K562 (cell line): Measurements from ENCODE around the gene AP1M2. TPM values are rescaled to one million over a fixed set of nuclear protein-coding genes. Genes with fewer than 3 reads are reported as not detected.
A peak's percentile ranks its signal among the peaks of the same experiment; 100 is the strongest.

ENCODE experiments used
- BCL6 ChIP-seq: fragments of 250-450 bp; sonication (Bioruptor Pico); IDR thresholded peaks from 2 replicates; pipeline ENCODE4 v1.4.0; 2020
- CBX1 ChIP-seq: sonication (generic); IDR thresholded peaks from 2 replicates; pipeline ENCODE4 v1.6.1; 2016; ENCODE audit warnings: antibody characterized with exemption, low read depth, mild to moderate bottlenecking
- EP400 ChIP-seq: fragments of 450-650 bp; IDR thresholded peaks from 2 replicates; pipeline ENCODE4 v1.6.1; 2017; ENCODE audit warnings: antibody characterized with exemption, mild to moderate bottlenecking, moderate library complexity
- FOXA1 ChIP-seq: fragments of 450-650 bp; IDR thresholded peaks from 2 replicates; pipeline ENCODE4 v1.6.1; 2016; ENCODE audit warnings: mild to moderate bottlenecking, borderline replicate concordance
- GABPB1 ChIP-seq: sonication (generic); formaldehyde crosslinking; IDR thresholded peaks from 2 replicates; pipeline ENCODE4 v1.8.0; 2022; ENCODE audit warnings: mild to moderate bottlenecking, missing genetic modification reagents
- GATAD2A ChIP-seq: fragments of 450-650 bp; IDR thresholded peaks from 2 replicates; pipeline ENCODE4 v1.6.1; 2017
- GTF2E2 ChIP-seq: fragments of 200-800 bp; sonication (Bioruptor generic); IDR thresholded peaks from 2 replicates; pipeline ENCODE4 v1.6.1; 2016; ENCODE audit warnings: missing genetic modification characterization, missing compliant biosample characterization
- HOXB6 ChIP-seq: fragments of 250-450 bp; sonication (Bioruptor Pico); IDR thresholded peaks from 2 replicates; pipeline ENCODE4 v1.5.1; 2022; ENCODE audit warnings: mild to moderate bottlenecking, borderline replicate concordance
- KDM2B ChIP-seq: fragments of 250-450 bp; sonication (Bioruptor Pico); IDR thresholded peaks from 2 replicates; pipeline ENCODE4 v1.8.0; 2021; ENCODE audit warnings: mild to moderate bottlenecking, moderate library complexity
- MXI1 ChIP-seq: IDR thresholded peaks from 2 replicates; pipeline ENCODE4 v1.6.1; 2011; ENCODE audit warnings: low read depth, mild to moderate bottlenecking, improper control_type of control experiment, low read length
- NCOA4 ChIP-seq: fragments of 450-650 bp; IDR thresholded peaks from 2 replicates; pipeline ENCODE4 v1.6.1; 2018; ENCODE audit warnings: mild to moderate bottlenecking; ENCODE audit not compliant: partially characterized antibody
- NFE2 ChIP-seq: IDR thresholded peaks from 2 replicates; pipeline ENCODE4 v1.6.1; 2014; ENCODE audit warnings: antibody characterized with exemption, low read depth
- NFYB ChIP-seq: IDR thresholded peaks from 2 replicates; pipeline ENCODE4 v1.6.1; 2011; ENCODE audit warnings: mild to moderate bottlenecking, moderate library complexity; ENCODE audit not compliant: insufficient read length; ENCODE audit errors: extremely low read depth
- RBM25 ChIP-seq: fragments of 200-400 bp; formaldehyde crosslinking; IDR thresholded peaks from 2 replicates; pipeline ENCODE4 v1.6.1; 2018; ENCODE audit warnings: low read length, low read depth, moderate library complexity; ENCODE audit not compliant: severe bottlenecking
- RCOR1 ChIP-seq, 2 experiments: IDR thresholded peaks; 2 replicates each; pipeline ENCODE4 v1.6.1; 2012; ENCODE audit warnings: low read depth in 2 of 2, low read length in 2 of 2, borderline replicate concordance in 1 of 2, improper control_type of control experiment in 1 of 2
- ZBTB8A ChIP-seq: fragments of 450-650 bp; IDR thresholded peaks from 2 replicates; pipeline ENCODE4 v1.6.1; 2018; ENCODE audit warnings: mild to moderate bottlenecking, moderate library complexity; ENCODE audit not compliant: partially characterized antibody
- ZNF592 ChIP-seq: fragments of 450-650 bp; IDR thresholded peaks from 2 replicates; pipeline ENCODE4 v1.6.1; 2017; ENCODE audit warnings: antibody characterized with exemption, mild to moderate bottlenecking
- ZZZ3 ChIP-seq: fragments of 450-650 bp; IDR thresholded peaks from 2 replicates; pipeline ENCODE4 v1.6.1; 2016; ENCODE audit warnings: antibody characterized with exemption, mild to moderate bottlenecking, moderate library complexity
- polyA plus RNA-seq, 8 experiments: library from polyadenylated mRNA; depleted of rRNA in 4 of 8; stranded (reverse) in 5 of 8; unstranded in 3 of 8; fragments of >200 nt; fragmentation: Nextera tagmentation in 2 of 8; fragmentation: Illumina TruSeq in 1 of 8; extraction: Ambion mirVana in 2 of 8; extraction: Trizol in 1 of 8; gene quantifications; 2 replicates each; pipeline versions ENCODE4 v1.2.1 to v1.2.3, GENCODE V29; 2011 to 2014; ENCODE audit warnings: inconsistent platforms in 1 of 8, missing spikeins in 1 of 8
- total RNA-seq, 7 experiments: library from RNA; depleted of rRNA in 6 of 7; stranded (reverse); fragments of >200 nt in 6 of 7; fragmentation: Illumina TruSeq in 2 of 7; extraction: Trizol in 2 of 7; gene quantifications; 2 replicates each; pipeline versions ENCODE4 v1.2.1 to v1.2.3, GENCODE V29; 2011 to 2021; ENCODE audit warnings: low replicate concordance in 1 of 7
- TF ChIP-seq, protein P1 (sequence below): sonication (generic); formaldehyde crosslinking; IDR thresholded peaks from 2 replicates; pipeline ENCODE4 v1.8.1; 2023; ENCODE audit warnings: mild to moderate bottlenecking, missing genetic modification reagents
- TF ChIP-seq, protein P2 (sequence below): fragments of 450-650 bp; IDR thresholded peaks from 2 replicates; pipeline ENCODE4 v1.6.1; 2016; ENCODE audit warnings: mild to moderate bottlenecking

AP1M2 gene
- total and polyA plus RNA-seq, 9 of the 15 experiments (the other 6 are each of a cell fraction or from before 2014, with no cell fraction given) = 0.33 to 1.4 (median 0.89) TPM; not detected in 1

DNA sequence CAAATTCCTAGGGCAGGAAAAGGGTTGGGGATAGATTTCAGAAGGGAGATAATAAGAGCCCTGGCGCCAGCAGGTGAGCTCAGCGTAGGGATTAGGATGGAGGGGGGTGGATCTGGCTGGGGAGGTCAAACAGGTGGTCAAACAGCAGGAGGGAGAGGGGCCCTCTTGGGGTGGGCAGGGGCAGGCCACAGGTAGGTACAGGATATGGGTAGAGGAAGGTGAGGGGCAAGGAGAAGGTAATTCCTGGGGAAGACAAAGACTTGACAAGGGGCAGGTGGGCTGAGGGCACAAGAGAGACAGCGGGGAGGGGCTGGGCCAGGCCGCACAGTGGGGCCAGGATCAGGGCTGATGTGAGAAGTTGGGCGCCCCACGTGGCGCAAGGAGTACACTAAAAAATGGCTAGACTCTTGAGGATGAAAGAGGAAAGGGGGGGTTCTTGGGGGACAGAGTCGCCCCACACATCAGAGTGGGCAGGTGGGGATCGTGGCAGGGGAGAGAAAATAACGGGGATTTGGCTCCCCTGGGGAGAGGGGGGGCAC lies 22.0 kb downstream of the AP1M2 start (continued):
- TF ChIP-seq ZNF592 = no peak
- no peak for TF ChIP-seq KDM2B
- TF ChIP-seq GABPB1 (CRISPR knock-in tag) = no peak
- TF ChIP-seq, protein P1, sequence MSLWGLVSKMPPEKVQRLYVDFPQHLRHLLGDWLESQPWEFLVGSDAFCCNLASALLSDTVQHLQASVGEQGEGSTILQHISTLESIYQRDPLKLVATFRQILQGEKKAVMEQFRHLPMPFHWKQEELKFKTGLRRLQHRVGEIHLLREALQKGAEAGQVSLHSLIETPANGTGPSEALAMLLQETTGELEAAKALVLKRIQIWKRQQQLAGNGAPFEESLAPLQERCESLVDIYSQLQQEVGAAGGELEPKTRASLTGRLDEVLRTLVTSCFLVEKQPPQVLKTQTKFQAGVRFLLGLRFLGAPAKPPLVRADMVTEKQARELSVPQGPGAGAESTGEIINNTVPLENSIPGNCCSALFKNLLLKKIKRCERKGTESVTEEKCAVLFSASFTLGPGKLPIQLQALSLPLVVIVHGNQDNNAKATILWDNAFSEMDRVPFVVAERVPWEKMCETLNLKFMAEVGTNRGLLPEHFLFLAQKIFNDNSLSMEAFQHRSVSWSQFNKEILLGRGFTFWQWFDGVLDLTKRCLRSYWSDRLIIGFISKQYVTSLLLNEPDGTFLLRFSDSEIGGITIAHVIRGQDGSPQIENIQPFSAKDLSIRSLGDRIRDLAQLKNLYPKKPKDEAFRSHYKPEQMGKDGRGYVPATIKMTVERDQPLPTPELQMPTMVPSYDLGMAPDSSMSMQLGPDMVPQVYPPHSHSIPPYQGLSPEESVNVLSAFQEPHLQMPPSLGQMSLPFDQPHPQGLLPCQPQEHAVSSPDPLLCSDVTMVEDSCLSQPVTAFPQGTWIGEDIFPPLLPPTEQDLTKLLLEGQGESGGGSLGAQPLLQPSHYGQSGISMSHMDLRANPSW (CRISPR knock-in tag) = no peak
- TF ChIP-seq NFE2 = no peak
- TF ChIP-seq ZZZ3 = peak; percentile 60; the same call in 1 of the 2 replicates
- no peak for TF ChIP-seq GTF2E2
- TF ChIP-seq, protein P2, sequence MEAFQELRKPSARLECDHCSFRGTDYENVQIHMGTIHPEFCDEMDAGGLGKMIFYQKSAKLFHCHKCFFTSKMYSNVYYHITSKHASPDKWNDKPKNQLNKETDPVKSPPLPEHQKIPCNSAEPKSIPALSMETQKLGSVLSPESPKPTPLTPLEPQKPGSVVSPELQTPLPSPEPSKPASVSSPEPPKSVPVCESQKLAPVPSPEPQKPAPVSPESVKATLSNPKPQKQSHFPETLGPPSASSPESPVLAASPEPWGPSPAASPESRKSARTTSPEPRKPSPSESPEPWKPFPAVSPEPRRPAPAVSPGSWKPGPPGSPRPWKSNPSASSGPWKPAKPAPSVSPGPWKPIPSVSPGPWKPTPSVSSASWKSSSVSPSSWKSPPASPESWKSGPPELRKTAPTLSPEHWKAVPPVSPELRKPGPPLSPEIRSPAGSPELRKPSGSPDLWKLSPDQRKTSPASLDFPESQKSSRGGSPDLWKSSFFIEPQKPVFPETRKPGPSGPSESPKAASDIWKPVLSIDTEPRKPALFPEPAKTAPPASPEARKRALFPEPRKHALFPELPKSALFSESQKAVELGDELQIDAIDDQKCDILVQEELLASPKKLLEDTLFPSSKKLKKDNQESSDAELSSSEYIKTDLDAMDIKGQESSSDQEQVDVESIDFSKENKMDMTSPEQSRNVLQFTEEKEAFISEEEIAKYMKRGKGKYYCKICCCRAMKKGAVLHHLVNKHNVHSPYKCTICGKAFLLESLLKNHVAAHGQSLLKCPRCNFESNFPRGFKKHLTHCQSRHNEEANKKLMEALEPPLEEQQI = no peak
- 0 out of 4 replicates have a peak, but pooled peaks of 1 of the 2 experiments have one; percentile 7 for TF ChIP-seq RCOR1 (IDR thresholded peaks at IDR 0.05; ENCODE audit: borderline replicate concordance in 1 of 2, low read depth in 2 of 2, low read length in 2 of 2)
- peak; percentile 58 for TF ChIP-seq MXI1
- TF ChIP-seq FOXA1 = no peak
- TF ChIP-seq HOXB6 (CRISPR knock-in tag) = no peak
- TF ChIP-seq NCOA4 = no peak
- no peak for TF ChIP-seq ZBTB8A
- no peak for TF ChIP-seq BCL6
- no peak for TF ChIP-seq EP400
- TF ChIP-seq CBX1 = no peak
- TF ChIP-seq RBM25 = no peak
- TF ChIP-seq GATAD2A = no peak
- TF ChIP-seq NFYB = no peak
